Trophoblast cell (in vitro differentiated cells and primary cell): Measurements from ENCODE around the gene RIPOR1.
A peak's percentile ranks its signal among the peaks of the same experiment; 100 is the strongest.

Experiments
- DNase-seq, 2 donors: peaks; one replicate each; pipeline ENCODE4 v3.0.0-alpha.2; 2016
- H2AFZ ChIP-seq: 2 replicates; pipeline ENCODE4 v1.6.1; 2013; ENCODE audit warnings: low read length, moderate library complexity, mild to moderate bottlenecking; ENCODE audit not compliant: insufficient read depth, poor library complexity
- H2AK5ac ChIP-seq: 2 replicates; pipeline ENCODE4 v1.6.1; 2013; ENCODE audit warnings: mild to moderate bottlenecking, low read length
- H2BK120ac ChIP-seq: 2 replicates; pipeline ENCODE4 v1.6.1; 2013; ENCODE audit warnings: low read length, mild to moderate bottlenecking, moderate library complexity; ENCODE audit not compliant: insufficient read depth, poor library complexity
- H2BK12ac ChIP-seq: 2 replicates; pipeline ENCODE4 v1.6.1; 2013; ENCODE audit warnings: mild to moderate bottlenecking, low read length, moderate library complexity
- H2BK5ac ChIP-seq: 2 replicates; pipeline ENCODE4 v1.6.1; 2013; ENCODE audit warnings: low read length, low read depth, moderate library complexity, mild to moderate bottlenecking; ENCODE audit not compliant: poor library complexity
- H3K14ac ChIP-seq: 2 replicates; pipeline ENCODE4 v1.6.1; 2013; ENCODE audit warnings: mild to moderate bottlenecking, low read length
- H3K18ac ChIP-seq: 2 replicates; pipeline ENCODE4 v1.6.1; 2013; ENCODE audit warnings: mild to moderate bottlenecking, low read length
- H3K23ac ChIP-seq: 2 replicates; pipeline ENCODE4 v1.6.1; 2013; ENCODE audit warnings: low read length
- H3K27ac ChIP-seq: 2 replicates; pipeline ENCODE4 v1.5.1; 2013; ENCODE audit warnings: low read depth, mild to moderate bottlenecking, inconsistent platforms, low read length, moderate library complexity
- H3K27me3 ChIP-seq: 2 replicates; pipeline ENCODE4 v1.6.1; 2013; ENCODE audit warnings: inconsistent platforms, mild to moderate bottlenecking, low read length, moderate library complexity; ENCODE audit not compliant: insufficient read depth
- H3K36me3 ChIP-seq, 2 experiments: 1 replicate in 1 of 2; 2 replicates in 1 of 2; pipeline ENCODE4 v1.6.1; 2013; ENCODE audit warnings: low read length in 2 of 2, mild to moderate bottlenecking in 2 of 2, moderate library complexity in 1 of 2; ENCODE audit not compliant: insufficient read depth in 2 of 2, control insufficient read depth in 1 of 2
- H3K4ac ChIP-seq: 2 replicates; pipeline ENCODE4 v1.6.1; 2013; ENCODE audit warnings: low read depth, mild to moderate bottlenecking, low read length, moderate library complexity
- H3K4me1 ChIP-seq, 2 experiments: 1 replicate in 1 of 2; 2 replicates in 1 of 2; pipeline ENCODE4 v1.6.1; 2013; ENCODE audit warnings: low read length in 2 of 2, mild to moderate bottlenecking in 2 of 2, moderate library complexity in 1 of 2; ENCODE audit not compliant: insufficient read depth in 2 of 2, control insufficient read depth in 1 of 2
- H3K4me2 ChIP-seq: 2 replicates; pipeline ENCODE4 v1.6.1; 2013; ENCODE audit warnings: inconsistent platforms, mild to moderate bottlenecking, low read length, moderate library complexity
- H3K4me3 ChIP-seq: 2 replicates; pipeline ENCODE4 v1.5.1; 2013; ENCODE audit warnings: mild to moderate bottlenecking, low read depth, low read length, inconsistent platforms
- H3K79me1 ChIP-seq: one replicate; pipeline ENCODE4 v1.6.1; 2013; ENCODE audit warnings: low read length
- H3K79me2 ChIP-seq: 2 replicates; pipeline ENCODE4 v1.6.1; 2013; ENCODE audit warnings: low read length, mild to moderate bottlenecking; ENCODE audit not compliant: control insufficient read depth, insufficient read depth, poor library complexity
- H3K9ac ChIP-seq: 2 replicates; pipeline ENCODE4 v1.6.1; 2013; ENCODE audit warnings: mild to moderate bottlenecking, low read length
- H3K9me3 ChIP-seq: 2 replicates; pipeline ENCODE4 v1.6.1; 2013; ENCODE audit warnings: low read depth, mild to moderate bottlenecking, control low read depth, inconsistent platforms, low read length; ENCODE audit not compliant: insufficient read depth
- H4K12ac ChIP-seq: 2 replicates; pipeline ENCODE4 v1.6.1; 2013; ENCODE audit warnings: low read depth, mild to moderate bottlenecking, low read length, moderate library complexity
- H4K8ac ChIP-seq: 2 replicates; pipeline ENCODE4 v1.6.1; 2013; ENCODE audit warnings: low read depth, mild to moderate bottlenecking, low read length, moderate library complexity
- H4K91ac ChIP-seq: one replicate; pipeline ENCODE4 v1.6.1; 2013; ENCODE audit warnings: low read depth, mild to moderate bottlenecking, low read length, moderate library complexity
- WGBS: extraction: QIAGEN DNeasy Blood & Tissue Kit; methylation state at CpG from one replicate; pipeline ENCODE4 v1.1.7; 2013; ENCODE audit warnings: missing lambda C conversion rate; ENCODE audit not compliant: insufficient read length, insufficient coverage; ENCODE audit errors: extremely low coverage; 5-methylcytosine and 5-hydroxymethylcytosine counted together

RIPOR1 gene

GRCh38 chr16:67562918-67563707, 34.5 kb downstream of the RIPOR1 start:
- no CpG with 5 or more reads among the region's 96 CpGs for WGBS

DNA sequence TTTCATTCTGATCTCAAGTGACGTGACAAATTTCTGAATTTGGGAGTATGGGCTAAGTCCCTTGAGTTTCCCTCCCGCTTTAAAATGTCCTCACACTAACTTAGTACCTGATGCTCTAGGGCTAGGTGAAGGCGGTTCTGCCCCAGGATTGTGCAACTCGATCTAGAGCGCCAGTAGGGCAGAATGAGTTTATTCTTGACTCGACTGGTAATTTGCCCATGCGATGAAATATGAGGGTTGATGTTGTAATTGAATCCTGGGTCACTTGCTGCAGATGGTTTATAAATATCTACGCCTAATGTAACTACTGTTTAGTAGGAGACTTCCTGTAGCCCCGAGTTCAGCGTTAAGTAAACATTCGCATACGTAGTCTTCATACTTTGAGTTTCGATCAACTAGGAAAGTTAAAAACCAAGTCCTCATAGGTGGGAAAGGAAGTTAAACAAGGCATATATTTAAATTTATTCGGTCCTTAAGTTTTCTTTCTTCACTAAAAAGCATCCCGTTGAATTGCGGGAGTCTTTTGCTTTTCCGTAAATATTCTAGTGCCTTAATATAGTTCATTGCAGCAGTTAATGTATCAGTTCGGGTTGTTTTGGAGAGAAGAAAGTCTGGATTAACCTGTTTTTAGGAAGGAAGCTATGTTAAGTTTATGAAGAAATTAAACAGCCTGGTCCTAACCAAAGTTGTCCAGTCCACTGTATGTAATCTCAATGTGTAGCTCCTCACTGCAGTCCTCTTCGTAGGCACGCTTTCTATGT, 35.3 kb downstream of the RIPOR1 start:
- peak overlapping the region; percentile 100 for H3K4me3 ChIP-seq
- H3K9ac ChIP-seq = peak overlapping the region; percentile 97
- H4K12ac ChIP-seq = no peak overlapping the region
- no peak overlapping the region for H3K14ac ChIP-seq
- H2AK5ac ChIP-seq = peak overlapping the region; percentile 49
- peak overlapping the region; percentile 85 for H3K4ac ChIP-seq
- no peak overlapping the region for H3K18ac ChIP-seq
- peak; percentile 58 to 79 for DNase-seq
- H3K9me3 ChIP-seq = no peaks in the 10 kb centered on the region
- peak overlapping the region; percentile 74 for H3K4me2 ChIP-seq
- no peak overlapping the region for H2BK12ac ChIP-seq
- peak overlapping the region; percentile 100 for H3K27ac ChIP-seq
- peak overlapping the region; percentile 96 for H4K8ac ChIP-seq
- peaks cover 0 to 3% of the 10 kb centered on the region in 2 experiments for H3K36me3 ChIP-seq
- H2BK5ac ChIP-seq = peak overlapping the region; percentile 100
- no peak overlapping the region for H2AFZ ChIP-seq
- peak overlapping the region; percentile 99 for H4K91ac ChIP-seq
- H3K27me3 ChIP-seq = no peaks in the 10 kb centered on the region
- no peak overlapping the region for H3K23ac ChIP-seq
- H3K79me2 ChIP-seq = peaks cover 32% of the 10 kb centered on the region
- H2BK120ac ChIP-seq = peak overlapping the region; percentile 91
- H3K79me1 ChIP-seq = peaks cover 13% of the 10 kb centered on the region
- H3K4me1 ChIP-seq = peaks cover 0 to 4% of the 10 kb centered on the region in 2 experiments
- no CpG with 5 or more reads among the region's 20 CpGs for WGBS

More at GRCh38 chr16:67562918-67563707, 34.5 kb downstream of the RIPOR1 start:
- Histone ChIP-seq H3K4me1 (peaks cover 0 to 4% of the 10 kb centered on the region in 2 experiments), H2BK12ac (peak overlapping the region; percentile 90), H3K79me2 (peaks cover 29% of the 10 kb centered on the region), H2BK120ac (peak overlapping the region; percentile 91), H4K91ac (peak overlapping the region; percentile 99), H2BK5ac (peak overlapping the region; percentile 100), H2AK5ac (peak overlapping the region; percentile 49), H3K27me3 (no peaks in the 10 kb centered on the region), H3K4me3 (peak overlapping the region; percentile 100), H4K12ac (peak overlapping the region; percentile 100), H3K9ac (peak overlapping the region; percentile 97), H3K79me1 (peaks cover 13% of the 10 kb centered on the region), H3K4ac (peak overlapping the region; percentile 72), H4K8ac (peak overlapping the region; percentile 96), H3K23ac (no peak overlapping the region), H3K4me2 (peak overlapping the region; percentile 74), H3K36me3 (peaks cover 0 to under 1% of the 10 kb centered on the region in 2 experiments), H3K14ac (peak overlapping the region; percentile 100), H3K18ac (peak overlapping the region; percentile 96), H3K9me3 (no peaks in the 10 kb centered on the region), H3K27ac (peak overlapping the region; percentile 100), H2AFZ (peak overlapping the region; percentile 90)
- peak; percentile 38 to 68 for DNase-seq

DNA sequence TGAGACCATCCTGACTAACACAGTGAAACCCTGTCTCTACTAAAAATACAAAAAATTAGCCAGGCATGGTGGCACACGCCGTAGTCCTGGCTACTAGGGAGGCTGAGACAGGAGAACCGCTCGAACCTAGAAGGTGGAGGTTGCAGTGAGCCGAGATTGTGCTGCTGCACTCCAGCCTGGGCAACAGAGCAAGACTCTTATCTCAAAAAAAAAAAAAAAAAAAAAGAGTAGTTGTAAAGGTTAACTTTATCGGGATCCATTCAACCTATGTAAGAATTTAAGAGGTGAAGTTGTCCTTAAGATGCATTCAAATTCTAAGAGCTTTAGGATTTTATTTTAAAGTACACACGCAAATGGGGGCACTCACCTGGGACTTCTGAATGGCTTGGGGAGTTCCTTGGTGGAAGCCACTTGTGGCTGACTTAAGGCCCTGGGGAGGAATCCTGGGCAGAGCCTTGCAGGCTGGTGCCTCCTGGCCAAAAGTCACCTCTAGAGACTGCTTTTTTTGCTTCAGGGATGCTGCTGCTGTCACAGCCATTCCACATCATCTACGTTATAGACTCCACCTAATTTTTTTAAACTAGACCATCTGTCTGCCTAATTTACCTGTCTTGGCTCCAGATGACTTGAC, 37.0 kb downstream of the RIPOR1 start:
- H3K18ac ChIP-seq = no peak overlapping the region
- H3K4me2 ChIP-seq = no peak overlapping the region
- peaks cover 0 to 3% of the 10 kb centered on the region in 2 experiments for H3K36me3 ChIP-seq
- no peak overlapping the region for H4K12ac ChIP-seq
- no peak overlapping the region for H2BK12ac ChIP-seq
- H3K23ac ChIP-seq = no peak overlapping the region
- no CpG with 5 or more reads among the region's 8 CpGs for WGBS
- no peaks in the 10 kb centered on the region for H3K9me3 ChIP-seq
- no peak overlapping the region for H2BK120ac ChIP-seq
- H2AK5ac ChIP-seq = no peak overlapping the region
- H4K91ac ChIP-seq = no peak overlapping the region
- H2AFZ ChIP-seq = no peak overlapping the region
- H3K27me3 ChIP-seq = no peaks in the 10 kb centered on the region
- H3K27ac ChIP-seq = no peak overlapping the region
- H3K4me1 ChIP-seq = peaks cover 0 to 4% of the 10 kb centered on the region in 2 experiments
- H4K8ac ChIP-seq = no peak overlapping the region
- H3K14ac ChIP-seq = no peak overlapping the region
- H2BK5ac ChIP-seq = no peak overlapping the region
- H3K79me1 ChIP-seq = peaks cover 13% of the 10 kb centered on the region
- no peak overlapping the region for H3K9ac ChIP-seq
- H3K79me2 ChIP-seq = peaks cover 32% of the 10 kb centered on the region
- H3K4me3 ChIP-seq = no peak overlapping the region
- peak overlapping the region; percentile 98 for H3K4ac ChIP-seq
- no peak for DNase-seq

DNA sequence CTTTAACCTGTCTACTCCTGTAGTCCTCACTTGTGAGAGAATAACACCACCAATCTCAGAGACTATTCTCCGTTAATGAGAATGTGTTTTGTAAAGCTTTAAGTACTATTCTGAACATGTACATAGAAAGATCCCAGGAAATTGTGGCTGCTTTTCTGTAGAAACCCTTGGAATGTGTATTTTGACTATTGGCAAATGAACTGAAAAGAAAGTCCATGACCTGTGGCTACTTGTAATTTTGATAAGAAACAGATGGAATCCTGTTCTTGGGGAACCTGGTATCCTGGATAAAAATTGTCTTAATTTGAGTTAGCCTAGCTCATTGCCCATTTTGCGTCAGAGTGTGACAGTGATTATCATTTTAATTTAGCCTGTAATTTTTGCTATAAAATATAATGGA, 42.8 kb downstream of the RIPOR1 start:
- Histone ChIP-seq H3K9ac (no peak overlapping the region), H3K23ac (no peak overlapping the region), H3K79me1 (no peaks in the 10 kb centered on the region), H3K79me2 (peaks cover 13% of the 10 kb centered on the region), H2AK5ac (no peak overlapping the region), H2AFZ (no peak overlapping the region), H3K27me3 (no peaks in the 10 kb centered on the region), H3K9me3 (no peaks in the 10 kb centered on the region), H3K4me3 (no peak overlapping the region), H2BK12ac (no peak overlapping the region), H3K27ac (no peak overlapping the region), H2BK5ac (no peak overlapping the region), H3K14ac (no peak overlapping the region), H4K8ac (no peak overlapping the region), H4K91ac (no peak overlapping the region), H4K12ac (no peak overlapping the region), H3K4me1 (no peaks in the 10 kb centered on the region), H3K36me3 (peaks cover 20 to 23% of the 10 kb centered on the region in 2 experiments), H2BK120ac (no peak overlapping the region), H3K4ac (no peak overlapping the region), H3K18ac (no peak overlapping the region), H3K4me2 (no peak overlapping the region)
- WGBS = no CpG with 5 or more reads among the region's 2 CpGs
- no peak for DNase-seq
